OCI-LY7 (cell line): ENCODE results near the gene RIPK1. TPM values are rescaled to one million over a fixed set of nuclear protein-coding genes. Genes with fewer than 3 reads are reported as not detected.
"Not testable (repeated sequence)": the region's sequence is repeated elsewhere in the genome, so short reads cannot be mapped to it uniquely, and the experiment has no call there.

ENCODE experiments used
- BruUV-seq: library from RNA; stranded (reverse); fragments of 400-500 nt; replicated peaks from 2 replicates; lab custom pipeline; 2021; lab: Mats Ljungman, UMichigan
- CTCF ChIA-PET: fragments of 300-600 bp; sonication (Branson Sonifier 250); formaldehyde crosslinking; loops from one replicate; lab custom pipeline; 2022; ENCODE audit warnings: antibody characterized with exemption; ENCODE audit not compliant: unreplicated experiment; lab: Charles Lee
- POLR2A ChIA-PET: fragments of 300-600 bp; sonication (Branson Sonifier 250); formaldehyde crosslinking; loops from one replicate; lab custom pipeline; 2022; ENCODE audit warnings: antibody characterized with exemption; lab: Charles Lee
- DNase-seq: peaks from one replicate; pipeline ENCODE4 v3.0.0-alpha.2; 2015; ENCODE audit warnings: low spot score
- H2AFZ ChIP-seq: fragments of 200-600 bp; sonication (generic), shearing (Covaris generic); 2 replicates; pipeline ENCODE4 v1.6.1; 2014; ENCODE audit warnings: mild to moderate bottlenecking, antibody characterized with exemption, low read length, moderate library complexity
- H3K27ac ChIP-seq: fragments of 200-600 bp; sonication (generic); 2 replicates; pipeline ENCODE4 v1.5.1; 2014; ENCODE audit warnings: mixed run types, low read depth, mild to moderate bottlenecking, moderate library complexity, low read length, inconsistent platforms; ENCODE audit not compliant: poor library complexity, severe bottlenecking
- H3K36me3 ChIP-seq: fragments of 200-600 bp; sonication (generic); 2 replicates; pipeline ENCODE4 v1.6.1; 2014; ENCODE audit warnings: mild to moderate bottlenecking, antibody characterized with exemption, low read length, moderate library complexity, mixed read lengths; ENCODE audit not compliant: insufficient read depth
- H3K4me1 ChIP-seq: fragments of 200-600 bp; sonication (generic); 2 replicates; pipeline ENCODE4 v1.5.1; 2014; ENCODE audit warnings: mild to moderate bottlenecking, low read length; ENCODE audit not compliant: insufficient read depth, poor library complexity, severe bottlenecking
- H3K4me2 ChIP-seq: fragments of 200-600 bp; sonication (generic); 2 replicates; pipeline ENCODE4 v1.6.1; 2014; ENCODE audit warnings: mild to moderate bottlenecking, low read length
- H3K4me3 ChIP-seq: fragments of 200-600 bp; sonication (generic); 2 replicates; pipeline ENCODE4 v1.5.1; 2014; ENCODE audit warnings: mild to moderate bottlenecking, low read depth, low read length; ENCODE audit not compliant: poor library complexity, severe bottlenecking
- H3K79me2 ChIP-seq: fragments of 200-600 bp; sonication (generic); 2 replicates; pipeline ENCODE4 v1.6.1; 2016; ENCODE audit warnings: low read depth, mild to moderate bottlenecking, low read length, moderate library complexity, mixed read lengths; ENCODE audit not compliant: insufficient read depth
- H3K9me2 ChIP-seq: fragments of 200-600 bp; sonication (generic); 2 replicates; pipeline ENCODE4 v1.6.1; 2016; ENCODE audit warnings: mild to moderate bottlenecking, low read length, mixed read lengths; ENCODE audit not compliant: insufficient read depth
- H3K9me3 ChIP-seq: fragments of 200-600 bp; sonication (generic); 2 replicates; pipeline ENCODE4 v1.6.1; 2014; ENCODE audit warnings: mild to moderate bottlenecking, mixed run types, low read length, mixed read lengths
- H4K20me1 ChIP-seq: fragments of 200-600 bp; sonication (generic); 2 replicates; pipeline ENCODE4 v1.6.1; 2014; ENCODE audit warnings: mild to moderate bottlenecking, antibody characterized with exemption, low read length, moderate library complexity, mixed read lengths; ENCODE audit not compliant: insufficient read depth
- EZH2phosphoT487 ChIP-seq: fragments of 200-600 bp; sonication (generic); IDR thresholded peaks from 2 replicates; pipeline ENCODE4 v1.6.1; 2018; ENCODE audit warnings: low read depth, borderline replicate concordance, mild to moderate bottlenecking, mixed run types, antibody characterized with exemption, low read length, moderate library complexity, mixed read lengths
- intact Hi-C: fragments of 100-400 bp; cut with micrococcal nuclease; formaldehyde crosslinking; loops from one replicate; pipeline ENCODE4 v1.10.0; 2022; ENCODE audit not compliant: unreplicated experiment
- total RNA-seq, 2 experiments: library from RNA; depleted of rRNA in 1 of 2; stranded (reverse); fragments of >200 nt in 1 of 2; shearing (Covaris generic) in 1 of 2; gene quantifications; 2 replicates each; pipeline ENCODE4 v1.2.3, GENCODE V29; 2014 to 2022
- TF ChIP-seq, protein P1 (sequence below): fragments of 200-600 bp; sonication (generic); conservative IDR thresholded peaks from 2 replicates; pipeline ENCODE4 v1.5.1; 2014; ENCODE audit warnings: mild to moderate bottlenecking, antibody characterized with exemption, low read length, moderate library complexity, mixed read lengths

The RIPK1 gene
- total RNA-seq, 2 experiments from 2014 or later, result 7.5 to 8.4 TPM

DNA sequence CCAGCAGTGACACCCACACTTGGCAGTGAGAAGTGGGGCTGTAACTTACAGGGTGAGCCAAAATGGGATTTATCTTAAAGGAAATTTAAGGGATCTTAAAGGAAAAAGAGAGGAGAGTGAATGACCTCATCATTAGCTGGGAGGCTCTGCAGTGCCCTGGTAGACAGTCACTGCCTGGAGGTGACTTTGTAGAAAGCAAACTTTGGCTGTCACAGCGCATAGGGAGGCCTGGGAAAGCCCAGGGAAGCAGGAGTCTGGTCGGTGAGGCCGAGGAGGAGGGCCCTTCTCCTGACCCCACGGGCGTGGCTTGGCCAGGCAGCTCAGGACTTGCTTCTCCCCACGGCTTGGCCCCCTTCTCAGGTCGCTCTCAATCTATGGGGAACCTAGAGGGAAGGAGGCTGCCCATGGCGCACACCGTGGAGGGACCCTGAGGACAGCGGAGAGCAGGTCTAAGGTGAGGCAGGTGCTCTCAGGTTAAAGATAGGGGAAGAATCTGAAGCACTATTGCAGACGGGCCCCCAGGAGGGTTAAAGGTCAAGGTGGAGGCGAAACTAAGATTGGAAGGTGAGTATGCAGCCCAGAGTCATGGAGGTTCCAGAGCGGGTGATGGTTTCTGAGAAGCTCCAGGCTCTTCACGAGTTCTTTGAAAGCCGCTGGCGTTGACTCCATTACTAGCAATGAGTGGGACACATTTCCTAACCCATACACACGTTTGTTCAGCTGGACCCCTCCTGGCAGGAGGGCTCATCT lies 15.6 kb upstream of the RIPK1 start:
- Histone ChIP-seq H2AFZ (peak overlapping the region; percentile 71), H3K4me3 (peak overlapping the region; percentile 68), H4K20me1 (no peaks in the 10 kb centered on the region), H3K79me2 (no peaks in the 10 kb centered on the region), H3K9me2 (no peaks in the 10 kb centered on the region), H3K27ac (no peak overlapping the region), H3K4me1 (peaks cover 22% of the 10 kb centered on the region), H3K36me3 (no peaks in the 10 kb centered on the region), H3K9me3 (no peaks in the 10 kb centered on the region), H3K4me2 (peak overlapping the region; percentile 71)
- DNase-seq, result no peak
- intact Hi-C loops, result loop anchor here (1.0 kb wide), 4 partner anchors 20 to 206 kb away; partner anchors contain the start of gene NQO2
- ChIA-PET POLR2A (interaction anchor here (1.2 to 2.5 kb wide), 4 partner anchors 27 to 204 kb away, joined by 4 to 11 read pairs (median 8); no protein-coding TSS in a partner anchor), CTCF (interaction anchor here (1.0 kb wide), 1 partner anchor 63 kb away, joined by 3 read pairs; no protein-coding TSS in a partner anchor)
- TF ChIP-seq EZH2phosphoT487, result no peak
- TF ChIP-seq, protein P1, sequence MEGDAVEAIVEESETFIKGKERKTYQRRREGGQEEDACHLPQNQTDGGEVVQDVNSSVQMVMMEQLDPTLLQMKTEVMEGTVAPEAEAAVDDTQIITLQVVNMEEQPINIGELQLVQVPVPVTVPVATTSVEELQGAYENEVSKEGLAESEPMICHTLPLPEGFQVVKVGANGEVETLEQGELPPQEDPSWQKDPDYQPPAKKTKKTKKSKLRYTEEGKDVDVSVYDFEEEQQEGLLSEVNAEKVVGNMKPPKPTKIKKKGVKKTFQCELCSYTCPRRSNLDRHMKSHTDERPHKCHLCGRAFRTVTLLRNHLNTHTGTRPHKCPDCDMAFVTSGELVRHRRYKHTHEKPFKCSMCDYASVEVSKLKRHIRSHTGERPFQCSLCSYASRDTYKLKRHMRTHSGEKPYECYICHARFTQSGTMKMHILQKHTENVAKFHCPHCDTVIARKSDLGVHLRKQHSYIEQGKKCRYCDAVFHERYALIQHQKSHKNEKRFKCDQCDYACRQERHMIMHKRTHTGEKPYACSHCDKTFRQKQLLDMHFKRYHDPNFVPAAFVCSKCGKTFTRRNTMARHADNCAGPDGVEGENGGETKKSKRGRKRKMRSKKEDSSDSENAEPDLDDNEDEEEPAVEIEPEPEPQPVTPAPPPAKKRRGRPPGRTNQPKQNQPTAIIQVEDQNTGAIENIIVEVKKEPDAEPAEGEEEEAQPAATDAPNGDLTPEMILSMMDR, result no peak
- BruUV-seq, result no TSS peak

DNA sequence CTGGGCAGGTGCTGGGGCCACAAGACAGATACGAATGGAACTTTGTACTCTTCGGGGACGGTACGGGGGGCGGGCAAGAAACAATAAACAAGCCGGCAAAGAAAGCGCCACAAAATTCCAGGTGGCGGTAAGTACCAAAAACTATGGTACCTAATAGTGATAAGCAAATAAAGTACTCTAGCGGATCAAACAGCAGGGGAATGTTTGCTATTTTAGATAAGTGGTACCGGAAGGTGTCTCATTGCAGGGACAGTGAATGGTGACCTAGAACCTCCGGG lies 15.1 kb upstream of the RIPK1 start:
- Histone ChIP-seq H3K9me3 (no peaks in the 10 kb centered on the region), H2AFZ (peak overlapping the region; percentile 71), H3K79me2 (no peaks in the 10 kb centered on the region), H3K27ac (no peak overlapping the region), H3K36me3 (no peaks in the 10 kb centered on the region), H3K4me1 (peaks cover 22% of the 10 kb centered on the region), H3K4me3 (peak overlapping the region; percentile 68), H3K4me2 (peak overlapping the region; percentile 71), H3K9me2 (no peaks in the 10 kb centered on the region), H4K20me1 (no peaks in the 10 kb centered on the region)
- TF ChIP-seq, protein P1, result no peak
- TF ChIP-seq EZH2phosphoT487, result no peak
- DNase-seq, result peak; percentile 10
- ChIA-PET POLR2A (interaction anchor here (0.6 to 2.5 kb wide), 6 partner anchors 22 to 204 kb away, joined by 3 to 11 read pairs (median 6); no protein-coding TSS in a partner anchor), CTCF (interaction anchor here (1.0 kb wide), 2 partner anchors 24 to 64 kb away, joined by 3 to 6 read pairs; no protein-coding TSS in a partner anchor)
- no TSS peak for BruUV-seq
- intact Hi-C loops, result loop anchor here (1.0 kb wide), 4 partner anchors 21 to 207 kb away; partner anchors contain the start of gene NQO2

DNA sequence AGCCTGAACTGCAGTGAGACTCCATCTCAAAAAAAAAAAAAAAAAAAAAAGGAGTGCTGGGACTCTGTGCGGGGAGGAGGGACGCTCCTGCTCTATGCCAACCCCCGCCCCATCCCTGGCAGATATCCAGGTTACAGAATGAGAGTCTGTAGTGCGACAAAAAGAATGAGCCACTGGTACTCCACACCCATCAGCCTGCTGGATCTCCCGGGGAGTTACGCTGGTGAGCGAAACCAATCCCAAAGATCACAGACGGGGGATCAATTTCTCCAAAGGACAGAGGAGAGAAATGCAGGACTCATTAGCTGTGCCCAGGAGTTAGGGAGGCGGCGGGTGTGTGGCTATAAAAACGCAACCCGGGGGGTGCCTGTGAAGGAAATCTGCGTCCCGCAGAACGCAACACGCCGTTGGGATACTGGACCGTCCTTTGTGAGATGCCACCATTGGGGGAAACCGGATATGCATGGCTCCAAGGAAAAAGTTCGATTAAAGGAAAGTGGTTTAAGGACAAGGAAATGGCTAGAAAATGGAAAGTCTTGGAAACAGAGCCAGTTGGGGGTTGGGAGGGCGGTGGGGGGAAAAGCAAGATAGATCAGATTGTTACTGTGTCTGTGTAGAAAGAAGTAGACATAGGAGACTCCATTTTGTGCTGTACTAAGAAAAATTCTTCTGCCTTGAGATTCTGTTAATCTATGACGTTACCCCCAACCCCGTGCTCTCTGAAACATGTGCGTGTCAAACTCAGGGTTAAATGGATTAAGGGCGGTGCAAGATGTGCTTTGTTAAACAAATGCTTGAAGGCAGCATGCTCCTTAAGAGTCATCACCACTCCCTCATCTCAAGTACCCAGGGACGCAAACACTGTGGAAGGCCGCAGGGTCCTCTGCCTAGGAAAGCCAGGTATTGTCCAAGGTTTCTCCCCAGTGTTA lies 13.8 kb upstream of the RIPK1 start:
- Histone ChIP-seq H3K4me1 (peaks cover 22% of the 10 kb centered on the region), H3K4me3 (peak overlapping the region; percentile 68), H3K4me2 (peak overlapping the region; percentile 71), H2AFZ (peak overlapping the region; percentile 71; the same call in 1 of the 2 replicates)
- H3K9me2 ChIP-seq, H3K36me3 ChIP-seq, H3K9me3 ChIP-seq, BruUV-seq, H3K79me2 ChIP-seq, H3K27ac ChIP-seq, DNase-seq, H4K20me1 ChIP-seq: not testable (repeated sequence)
- intact Hi-C loops, result loop anchor here (5.0 kb wide), 1 partner anchor 262 kb away; no protein-coding TSS in a partner anchor
- POLR2A ChIA-PET, result interaction anchor here (0.6 to 2.5 kb wide), 8 partner anchors 16 to 1749 kb away, joined by 3 to 11 read pairs (median 6); no protein-coding TSS in a partner anchor
- CTCF ChIA-PET, result interaction anchor here (0.5 to 1.0 kb wide), 6 partner anchors 16 to 276 kb away, joined by 3 to 8 read pairs (median 6); no protein-coding TSS in a partner anchor

DNA sequence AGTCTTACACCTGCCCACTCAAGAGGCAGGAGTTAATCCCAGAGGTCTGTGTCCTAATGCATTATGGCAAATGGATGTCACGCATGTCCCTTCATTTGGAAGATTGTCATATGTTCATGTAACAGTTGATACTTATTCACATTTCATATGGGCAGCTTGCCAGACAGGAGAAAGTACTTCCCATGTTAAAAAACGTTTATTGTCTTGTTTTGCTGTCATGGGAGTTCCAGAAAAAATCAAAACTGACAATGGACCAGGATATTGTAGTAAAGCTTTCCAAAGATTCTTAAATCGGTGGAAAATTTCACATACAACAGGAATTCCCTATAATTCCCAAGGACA lies 13.2 kb upstream of the RIPK1 start:
- DNase-seq, H4K20me1 ChIP-seq, H3K9me3 ChIP-seq, H3K4me3 ChIP-seq, CTCF ChIA-PET, H3K79me2 ChIP-seq, H3K36me3 ChIP-seq, H3K9me2 ChIP-seq, H2AFZ ChIP-seq, BruUV-seq, H3K27ac ChIP-seq, H3K4me2 ChIP-seq: not testable (repeated sequence)
- POLR2A ChIA-PET, result interaction anchor here (0.6 kb wide), 1 partner anchor 1749 kb away, joined by 5 read pairs; no protein-coding TSS in a partner anchor
- H3K4me1 ChIP-seq, result peaks cover 22% of the 10 kb centered on the region
- intact Hi-C loops, result loop anchor here (5.0 kb wide), 1 partner anchor 263 kb away; no protein-coding TSS in a partner anchor
